Nephron progenitor cell (in vitro differentiated cells): Measurements from ENCODE around the gene C11orf54.

Experiments used
- DNase-seq: peaks from one replicate; pipeline ENCODE4 v3.0.0; 2021
- H3K27ac Mint-ChIP-seq: 2 replicates; pipeline ENCODE4 v1.8.0; 2021; ENCODE audit warnings: mild to moderate bottlenecking, moderate library complexity, mixed read lengths
- H3K27me3 Mint-ChIP-seq: 2 replicates; pipeline ENCODE4 v1.8.0; 2021; ENCODE audit warnings: mild to moderate bottlenecking, low read depth, mixed read lengths; ENCODE audit not compliant: poor library complexity
- H3K36me3 Mint-ChIP-seq: 2 replicates; pipeline ENCODE4 v1.8.0; 2021; ENCODE audit warnings: low read depth, mixed read lengths
- H3K4me1 Mint-ChIP-seq: 2 replicates; pipeline ENCODE4 v1.8.0; 2021; ENCODE audit warnings: mixed read lengths
- H3K4me3 Mint-ChIP-seq: 2 replicates; pipeline ENCODE4 v1.8.0; 2021; ENCODE audit warnings: mild to moderate bottlenecking, moderate library complexity, mixed read lengths
- H3K9me3 Mint-ChIP-seq: 2 replicates; pipeline ENCODE4 v1.8.0; 2021; ENCODE audit warnings: mild to moderate bottlenecking, moderate library complexity, mixed read lengths
- CTCF ChIP-seq: fragments of 200-600 bp; sonication (generic); IDR thresholded peaks from 2 replicates; pipeline ENCODE4 v1.5.0; 2021; ENCODE audit warnings: antibody characterized with exemption

The C11orf54 gene

GRCh38 chr11:93784935-93785360 is 43.5 kb downstream of the C11orf54 start:
- TF ChIP-seq CTCF: no peak
- DNase-seq: no peak
- Mint-ChIP-seq H3K27me3 (no peaks in the 10 kb centered on the region), H3K9me3 (peaks cover 3% of the 10 kb centered on the region), H3K36me3 (peaks cover 44% of the 10 kb centered on the region), H3K4me3 (peak overlapping the region; percentile 98), H3K27ac (peak overlapping the region; percentile 99), H3K4me1 (peaks cover 44% of the 10 kb centered on the region)

GRCh38 chr11:93791493-93791892 is 50.0 kb downstream of the C11orf54 start:
- DNase-seq: no peak
- Mint-ChIP-seq H3K4me1 (peaks cover 16% of the 10 kb centered on the region), H3K9me3 (no peaks in the 10 kb centered on the region), H3K4me3 (no peak overlapping the region), H3K27ac (no peak overlapping the region), H3K36me3 (peaks cover 86% of the 10 kb centered on the region), H3K27me3 (no peaks in the 10 kb centered on the region)
- TF ChIP-seq CTCF: no peak

GRCh38 chr11:93796441-93797231 is 55.2 kb downstream of the C11orf54 start:
- Mint-ChIP-seq H3K4me3 (no peak overlapping the region), H3K4me1 (no peaks in the 10 kb centered on the region), H3K27ac (no peak overlapping the region), H3K27me3 (no peaks in the 10 kb centered on the region), H3K9me3 (no peaks in the 10 kb centered on the region), H3K36me3 (peaks cover 82% of the 10 kb centered on the region)
- TF ChIP-seq CTCF: no peak
- no peak for DNase-seq

GRCh38 chr11:93801366-93801765 is 59.9 kb downstream of the C11orf54 start:
- Mint-ChIP-seq H3K4me1 (no peaks in the 10 kb centered on the region), H3K9me3 (no peaks in the 10 kb centered on the region), H3K36me3 (peaks cover 75% of the 10 kb centered on the region), H3K4me3 (no peak overlapping the region), H3K27ac (no peak overlapping the region), H3K27me3 (no peaks in the 10 kb centered on the region)
- no peak for DNase-seq
- TF ChIP-seq CTCF: no peak

GRCh38 chr11:93804879-93805278 is 63.4 kb downstream of the C11orf54 start:
- TF ChIP-seq CTCF: no peak
- no peak for DNase-seq
- no peaks in the 10 kb centered on the region for H3K9me3 Mint-ChIP-seq
- peaks cover 76% of the 10 kb centered on the region for H3K36me3 Mint-ChIP-seq
- no peaks in the 10 kb centered on the region for H3K27me3 Mint-ChIP-seq
- H3K4me1 Mint-ChIP-seq: no peaks in the 10 kb centered on the region
- H3K27ac Mint-ChIP-seq: no peak overlapping the region
- no peak overlapping the region for H3K4me3 Mint-ChIP-seq

GRCh38 chr11:93807980-93808379 is 66.5 kb downstream of the C11orf54 start:
- Mint-ChIP-seq H3K4me3 (no peak overlapping the region), H3K36me3 (peaks cover 89% of the 10 kb centered on the region), H3K4me1 (no peaks in the 10 kb centered on the region), H3K27ac (no peak overlapping the region), H3K27me3 (no peaks in the 10 kb centered on the region), H3K9me3 (no peaks in the 10 kb centered on the region)
- no peak for DNase-seq
- no peak for TF ChIP-seq CTCF
